Measurements from ENCODE around the gene LRP10. TPM values are rescaled to one million over a fixed set of nuclear protein-coding genes. Genes with fewer than 3 reads are reported as not detected.
"Not testable (repeated sequence)": the region's sequence is repeated elsewhere in the genome, so short reads cannot be mapped to it uniquely, and the experiment has no call there.

LRP10 gene
- total RNA-seq: 10 to 100 TPM; 62.4 to 64.3 TPM

GRCh38 chr14:22871224-22872032 lies at the start of gene LRP10:
TSS of gene LRP10 (plus strand) at chr14:22871740. CDS start at chr14:22872304, 564 bp downstream.
- peak; percentile 91 for DNase-seq
- Mint-ChIP-seq H3K36me3 (peaks cover 24% of the 10 kb centered on the region), H3K27me3 (no peaks in the 10 kb centered on the region), H3K4me1 (ENCODE audit: low read depth) (peaks cover 36% of the 10 kb centered on the region), H3K9me3 (no peaks in the 10 kb centered on the region), H3K4me3 (peak within 1 kb of the TSS; percentile 88), H3K27ac (peak within 1 kb of the TSS; percentile 100)
- CTCF ChIA-PET: interaction anchor here (0.6 to 6.4 kb wide), 28 partner anchors 9 to 1414 kb away, joined by 3 to 115 read pairs (median 5); partner anchors contain the start of genes RBM23 and REM2
- intact Hi-C loops (cut with micrococcal nuclease): loop anchor here (1.0 kb wide), 9 partner anchors 16 to 315 kb away; partner anchors contain the start of genes DAD1, HAUS4, MRPL52 and PRMT5
- POLR2A ChIA-PET: interaction anchor here (0.7 to 2.7 kb wide), 15 partner anchors 11 to 340 kb away, joined by 3 to 16 read pairs (median 4); partner anchors contain the start of genes ACIN1, DAD1, MRPL52 and OXA1L

DNA sequence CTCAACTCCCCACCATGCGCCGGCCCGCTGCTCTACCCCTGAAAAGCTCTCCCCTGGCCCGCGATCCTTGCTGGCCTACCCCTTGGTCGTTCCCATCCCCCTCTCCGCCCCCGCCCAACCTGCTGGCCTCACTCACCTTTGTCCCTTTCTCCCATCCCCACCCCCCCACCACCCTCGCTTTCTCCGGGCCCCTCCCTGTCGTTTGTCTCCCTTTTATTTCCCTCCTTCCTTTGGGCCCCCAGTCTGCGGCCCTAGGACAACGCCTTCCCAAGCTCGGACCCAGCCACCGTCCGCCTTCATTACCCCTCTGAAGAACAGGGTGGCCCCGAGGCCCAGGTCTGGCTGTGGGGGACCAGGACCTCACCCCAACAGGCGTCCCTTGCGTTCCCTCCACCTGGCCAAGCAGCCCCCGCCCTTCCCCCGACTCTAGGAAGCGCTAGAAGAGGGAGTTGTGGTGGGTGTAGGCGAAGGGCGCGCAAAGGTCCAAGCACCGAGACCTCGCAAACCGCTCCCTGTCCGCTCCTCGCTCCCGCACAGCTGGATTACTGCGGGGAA lies 49.4 kb upstream of the LRP10 start:
- H3K4me1 Mint-ChIP-seq (ENCODE audit: low read depth): peaks cover 26% of the 10 kb centered on the region
- peak overlapping the region; percentile 23 for H3K4me3 Mint-ChIP-seq
- H3K27me3 Mint-ChIP-seq: peaks cover 12% of the 10 kb centered on the region
- DNase-seq: no peak
- no peak overlapping the region for H3K27ac Mint-ChIP-seq
- no peaks in the 10 kb centered on the region for H3K9me3 Mint-ChIP-seq
- CTCF ChIA-PET: interaction anchor here (0.6 to 14.0 kb wide), 39 partner anchors 11 to 909 kb away, joined by 3 to 228 read pairs (median 5); partner anchors contain the start of genes ABHD4, AJUBA, HAUS4 and LRP10
- intact Hi-C loops (cut with micrococcal nuclease): loop anchor here (2.0 to 5.0 kb wide), 2 partner anchors 79 to 160 kb away; partner anchors contain the start of gene AJUBA
- POLR2A ChIA-PET: interaction anchor here (1.2 kb wide), 2 partner anchors 29 to 33 kb away, joined by 3 to 5 read pairs; no protein-coding TSS in a partner anchor
- no peaks in the 10 kb centered on the region for H3K36me3 Mint-ChIP-seq

DNA sequence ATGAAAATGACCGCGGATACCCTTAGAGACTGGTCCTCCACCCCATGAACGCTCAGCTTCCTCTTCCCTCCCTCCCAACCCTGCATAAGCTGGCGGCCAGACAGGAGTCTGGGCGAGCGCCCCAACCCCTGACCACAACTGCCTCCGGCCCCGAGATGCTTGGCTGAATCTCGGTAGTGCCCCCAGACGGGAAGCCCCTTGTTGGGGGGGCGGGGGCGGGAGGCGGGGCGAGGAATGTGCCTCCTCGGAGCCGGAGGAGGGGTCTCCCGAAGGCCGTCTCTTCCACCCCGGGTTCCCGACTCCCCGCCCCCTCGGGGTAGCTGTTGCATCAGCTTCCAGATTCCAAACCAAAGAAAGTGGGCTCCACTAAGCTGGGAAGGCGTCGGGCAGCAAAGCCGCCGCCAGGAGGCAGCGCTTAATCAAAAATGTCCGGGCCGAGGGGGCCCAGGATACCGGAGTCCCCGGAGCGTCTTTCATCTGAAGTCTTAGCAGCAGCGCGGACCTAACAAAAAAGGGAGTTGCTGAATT lies 48.9 kb upstream of the LRP10 start:
- H3K4me3 Mint-ChIP-seq: peak overlapping the region; percentile 63
- ChIA-PET POLR2A (interaction anchor here (0.8 to 1.2 kb wide), 4 partner anchors 10 to 56 kb away, joined by 3 to 5 read pairs (median 3); partner anchors contain the start of gene OXA1L), CTCF (interaction anchor here (0.6 to 14.0 kb wide), 46 partner anchors 11 to 910 kb away, joined by 3 to 228 read pairs (median 5); partner anchors contain the start of genes ABHD4, AJUBA, HAUS4 and LRP10)
- no peak overlapping the region for H3K27ac Mint-ChIP-seq
- H3K27me3 Mint-ChIP-seq: peaks cover 12% of the 10 kb centered on the region
- no peaks in the 10 kb centered on the region for H3K9me3 Mint-ChIP-seq
- intact Hi-C loops (cut with micrococcal nuclease): loop anchor here (1.0 to 5.0 kb wide), 3 partner anchors 31 to 160 kb away; partner anchors contain the start of gene AJUBA
- no peaks in the 10 kb centered on the region for H3K36me3 Mint-ChIP-seq
- H3K4me1 Mint-ChIP-seq (ENCODE audit: low read depth): peaks cover 26% of the 10 kb centered on the region
- peak; percentile 77 for DNase-seq

DNA sequence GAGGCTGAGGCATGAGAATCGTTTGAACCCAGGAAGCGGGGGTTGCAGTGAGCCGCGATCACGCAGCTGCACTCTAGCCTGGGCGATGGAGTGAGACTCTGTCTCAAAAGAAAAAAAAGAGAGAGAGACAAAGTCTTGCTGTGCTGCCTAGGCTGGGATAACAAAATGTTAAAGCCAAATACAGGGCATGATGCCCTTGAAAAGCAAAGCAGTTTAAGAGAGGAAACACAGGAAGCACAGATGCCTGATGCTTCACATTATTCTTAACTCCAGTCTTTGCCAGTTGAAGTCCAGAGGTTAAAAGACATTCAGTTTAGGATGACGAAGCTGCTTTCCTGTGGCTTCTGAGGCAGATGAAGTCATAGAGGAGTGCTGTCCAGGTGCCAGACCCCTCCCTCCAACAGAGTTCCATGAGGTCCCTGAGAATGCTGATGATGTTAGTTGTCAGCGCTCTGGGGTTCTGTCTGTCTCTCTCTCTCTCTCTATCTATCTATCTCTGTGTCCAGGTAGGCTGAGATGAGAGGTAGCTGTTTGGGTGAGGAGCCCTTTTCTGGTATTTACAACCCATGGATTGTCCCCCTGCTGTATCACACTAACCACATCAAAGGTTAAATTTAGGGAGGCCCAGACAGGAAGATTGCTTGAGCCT lies 46.7 kb upstream of the LRP10 start:
- ChIA-PET CTCF (interaction anchor here (0.7 to 14.0 kb wide), 7 partner anchors 19 to 255 kb away, joined by 3 to 228 read pairs (median 5); partner anchors contain the start of gene OXA1L), POLR2A (no interaction called here)
- peaks cover 25% of the 10 kb centered on the region for H3K4me1 Mint-ChIP-seq (ENCODE audit: low read depth)
- intact Hi-C loops (cut with micrococcal nuclease): loop anchor here (5.0 kb wide), 1 partner anchor 157 kb away; the partner anchor contains the start of gene AJUBA
- H3K27ac Mint-ChIP-seq: no peak overlapping the region
- peaks cover 5% of the 10 kb centered on the region for H3K36me3 Mint-ChIP-seq
- no peaks in the 10 kb centered on the region for H3K9me3 Mint-ChIP-seq
- no peak overlapping the region for H3K4me3 Mint-ChIP-seq
- H3K27me3 Mint-ChIP-seq: peaks cover 8% of the 10 kb centered on the region
- peak; percentile 28 for DNase-seq

- intact Hi-C loops (cut with micrococcal nuclease): loop anchor here (1.0 to 2.0 kb wide), 3 partner anchors 42 to 272 kb away; partner anchors contain the start of genes LRP10 and OXA1L
- ChIA-PET POLR2A (interaction anchor here (0.8 to 2.5 kb wide), 5 partner anchors 42 to 271 kb away, joined by 3 to 15 read pairs (median 5); partner anchors contain the start of genes DAD1, LRP10, OXA1L and RBM23), CTCF (interaction anchor here (1.5 to 14.0 kb wide), 3 partner anchors 11 to 259 kb away, joined by 3 to 228 read pairs (median 27); no protein-coding TSS in a partner anchor)
- Mint-ChIP-seq H3K4me3 (peak overlapping the region; percentile 95), H3K27ac (peak overlapping the region; percentile 95), H3K36me3 (peaks cover 23% of the 10 kb centered on the region), H3K4me1 (ENCODE audit: low read depth) (peaks cover 32% of the 10 kb centered on the region)
- not testable (repeated sequence) for DNase-seq, H3K9me3 Mint-ChIP-seq, H3K27me3 Mint-ChIP-seq
Observed at GRCh38 chr14:22829076-22829660, 42.4 kb upstream of the LRP10 start.

GRCh38 chr14:22829661-22830442 lies 41.7 kb upstream of the LRP10 start, which contains the start of gene MRPL52:
TSS of gene MRPL52 (plus strand) at chr14:22829887. CDS start at chr14:22829913, 26 bp downstream.
- Mint-ChIP-seq H3K4me1 (ENCODE audit: low read depth) (peaks cover 26% of the 10 kb centered on the region), H3K9me3 (no peaks in the 10 kb centered on the region), H3K27ac (peak within 1 kb of the TSS; percentile 95), H3K27me3 (peaks cover 2% of the 10 kb centered on the region), H3K36me3 (peaks cover 26% of the 10 kb centered on the region), H3K4me3 (peak within 1 kb of the TSS; percentile 95)
- peak; percentile 94 for DNase-seq
- CTCF ChIA-PET: interaction anchor here (0.5 to 14.0 kb wide), 14 partner anchors 9 to 916 kb away, joined by 3 to 228 read pairs (median 4); partner anchors contain the start of genes AJUBA, LRP10 and OXA1L
- intact Hi-C loops (cut with micrococcal nuclease): loop anchor here (1.0 to 2.0 kb wide), 3 partner anchors 41 to 273 kb away; partner anchors contain the start of genes LRP10 and OXA1L
- POLR2A ChIA-PET: interaction anchor here (0.7 to 2.5 kb wide), 11 partner anchors 9 to 272 kb away, joined by 3 to 15 read pairs (median 3); partner anchors contain the start of genes DAD1, LRP10, OXA1L and PRMT5

DNA sequence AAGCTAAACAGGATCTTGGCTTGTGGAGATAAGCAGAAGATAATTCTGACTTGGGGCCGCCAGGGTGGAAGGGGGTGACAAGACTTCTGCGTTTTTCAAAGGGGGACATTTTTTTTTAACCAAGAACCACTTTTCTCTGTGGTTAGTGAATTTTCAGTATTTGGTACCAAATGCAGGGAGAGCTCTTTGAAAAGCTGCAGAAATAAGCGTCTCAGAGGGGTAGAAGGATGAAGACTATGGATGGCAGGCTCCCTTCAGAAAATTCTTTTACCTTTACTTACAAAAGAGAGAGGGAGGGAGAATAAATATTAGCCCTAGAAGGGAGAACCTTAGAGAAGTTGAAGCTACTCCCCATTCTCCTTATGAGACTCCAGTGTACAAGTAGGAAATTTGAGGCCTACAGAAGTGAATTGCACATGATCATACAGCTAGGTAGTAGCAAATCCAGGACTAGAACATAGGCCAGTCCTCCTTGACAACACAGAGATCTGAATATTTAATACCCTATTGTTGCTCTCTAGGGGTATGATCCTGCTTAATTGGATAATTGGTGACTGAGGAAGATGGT lies 41.0 kb upstream of the LRP10 start:
- Mint-ChIP-seq H3K36me3 (peaks cover 26% of the 10 kb centered on the region), H3K27me3 (peaks cover 2% of the 10 kb centered on the region), H3K4me1 (ENCODE audit: low read depth) (peaks cover 23% of the 10 kb centered on the region), H3K27ac (peak overlapping the region; percentile 95), H3K4me3 (peak overlapping the region; percentile 95), H3K9me3 (no peaks in the 10 kb centered on the region)
- intact Hi-C loops (cut with micrococcal nuclease): no loop called here
- DNase-seq: no peak
- ChIA-PET CTCF (interaction anchor here (0.5 to 14.0 kb wide), 15 partner anchors 8 to 916 kb away, joined by 3 to 228 read pairs (median 4); partner anchors contain the start of genes AJUBA, LRP10 and OXA1L), POLR2A (interaction anchor here (0.7 to 2.5 kb wide), 9 partner anchors 8 to 270 kb away, joined by 3 to 15 read pairs (median 3); partner anchors contain the start of genes DAD1, LRP10, OXA1L and PRMT5)

- H3K4me1 Mint-ChIP-seq (ENCODE audit: low read depth): peaks cover 21% of the 10 kb centered on the region
- no peak overlapping the region for H3K4me3 Mint-ChIP-seq
- no peaks in the 10 kb centered on the region for H3K9me3 Mint-ChIP-seq
- peaks cover 16% of the 10 kb centered on the region for H3K27me3 Mint-ChIP-seq
- ChIA-PET POLR2A (interaction anchor here (0.5 kb wide), 1 partner anchor 257 kb away, joined by 3 read pairs; no protein-coding TSS in a partner anchor), CTCF (interaction anchor here (0.8 to 3.9 kb wide), 4 partner anchors 13 to 69 kb away, joined by 3 to 21 read pairs (median 9); partner anchors contain the start of gene OXA1L)
- intact Hi-C loops (cut with micrococcal nuclease): no loop called here
- DNase-seq: no peak
- H3K27ac Mint-ChIP-seq: no peak overlapping the region
- peaks cover 19% of the 10 kb centered on the region for H3K36me3 Mint-ChIP-seq
Observed at GRCh38 chr14:22835505-22835904, 36.0 kb upstream of the LRP10 start.

DNA sequence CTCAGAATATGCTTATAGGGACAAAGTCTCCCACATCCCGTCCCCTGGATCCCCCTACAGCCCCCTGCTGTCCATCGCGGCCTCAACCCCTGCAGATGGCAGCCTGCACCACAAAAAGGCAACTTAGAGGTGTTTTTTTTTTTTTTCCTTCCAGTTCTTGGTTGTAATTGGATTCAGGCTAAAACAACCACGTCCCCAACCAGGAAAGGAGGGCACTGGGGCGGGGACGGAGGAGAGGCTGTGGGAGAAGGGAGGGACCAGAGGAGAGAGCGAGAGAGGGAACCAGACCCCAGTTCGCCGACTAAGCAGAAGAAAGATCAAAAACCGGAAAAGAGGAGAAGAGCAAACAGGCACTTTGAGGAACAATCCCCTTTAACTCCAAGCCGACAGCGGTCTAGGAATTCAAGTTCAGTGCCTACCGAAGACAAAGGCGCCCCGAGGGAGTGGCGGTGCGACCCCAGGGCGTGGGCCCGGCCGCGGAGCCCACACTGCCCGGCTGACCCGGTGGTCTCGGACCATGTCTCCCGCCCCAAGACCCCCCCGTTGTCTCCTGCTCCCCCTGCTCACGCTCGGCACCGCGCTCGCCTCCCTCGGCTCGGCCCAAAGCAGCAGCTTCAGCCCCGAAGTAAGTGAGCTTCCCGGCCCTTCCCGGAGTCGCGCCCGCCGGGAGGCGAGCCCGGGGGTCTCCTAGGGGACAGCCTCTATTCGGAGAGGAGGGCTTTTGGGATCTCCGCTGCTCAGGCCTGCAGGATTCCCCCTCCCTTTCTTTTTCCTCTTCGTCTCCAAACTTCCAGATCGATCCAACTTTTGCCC lies 35.0 kb upstream of the LRP10 start, which contains the start of gene MMP14:
Gene MMP14 (plus strand): TSS at position 285 of the 813 bp plus-strand sequence. CDS start 233 bp downstream, at position 518.
- ChIA-PET CTCF (interaction anchor here (2.0 to 3.4 kb wide), 3 partner anchors 13 to 266 kb away, joined by 8 to 19 read pairs (median 11); no protein-coding TSS in a partner anchor), POLR2A (interaction anchor here (1.4 kb wide), 1 partner anchor 287 kb away, joined by 3 read pairs; no protein-coding TSS in a partner anchor)
- H3K36me3 Mint-ChIP-seq: peaks cover 14% of the 10 kb centered on the region
- H3K27me3 Mint-ChIP-seq: peaks cover 18% of the 10 kb centered on the region
- intact Hi-C loops (cut with micrococcal nuclease): no loop called here
- H3K4me3 Mint-ChIP-seq: peak within 1 kb of the TSS; percentile 48
- no peaks in the 10 kb centered on the region for H3K9me3 Mint-ChIP-seq
- no peak for DNase-seq
- no peak within 1 kb of the TSS for H3K27ac Mint-ChIP-seq
- H3K4me1 Mint-ChIP-seq (ENCODE audit: low read depth): peaks cover 12% of the 10 kb centered on the region

Data from activated CD4-positive, alpha-beta memory T cell treated with anti-CD3 and anti-CD28 coated beads for 36 hours (primary cell).